HepG2 (cell line): ENCODE data around the gene PTPRM. TPM values are rescaled to one million over a fixed set of nuclear protein-coding genes. Genes with fewer than 3 reads are reported as not detected.
A peak's percentile ranks its signal among the peaks of the same experiment; 100 is the strongest.

Source experiments
- EHMT2 ChIP-seq: fragments of 200-600 bp; sonication (generic); IDR thresholded peaks from 2 replicates; pipeline ENCODE4 v1.7.0; 2017; ENCODE audit warnings: antibody characterized with exemption, low read depth, low read length, borderline replicate concordance
- FOXP1 ChIP-seq, 2 experiments: fragments of 450-650 bp in 1 of 2; IDR thresholded peaks; 2 replicates each; pipeline ENCODE4 v1.6.1; 2017 to 2018; ENCODE audit warnings: antibody characterized with exemption in 1 of 2
- GATAD2A ChIP-seq: IDR thresholded peaks from 2 replicates; pipeline ENCODE4 v1.6.1; 2016
- KAT8 ChIP-seq: IDR thresholded peaks from 2 replicates; pipeline ENCODE4 v1.6.1; 2016; ENCODE audit warnings: missing genetic modification reagents, missing compliant biosample characterization
- MIER2 ChIP-seq: IDR thresholded peaks from 2 replicates; pipeline ENCODE4 v1.6.1; 2016; ENCODE audit warnings: missing biosample characterization, missing genetic modification reagents
- PAXIP1 ChIP-seq: sonication (generic); formaldehyde crosslinking; conservative IDR thresholded peaks from 2 replicates; pipeline ENCODE4 v1.4.0; 2020; ENCODE audit warnings: mild to moderate bottlenecking, missing genetic modification reagents, moderate library complexity
- SRSF1 ChIP-seq: fragments of 200-400 bp; formaldehyde crosslinking; optimal IDR thresholded peaks from 2 replicates; pipeline ENCODE3; 2017; ENCODE audit warnings: mild to moderate bottlenecking, low read depth, low read length, moderate library complexity
- TERF1 ChIP-seq: sonication (generic); formaldehyde crosslinking; IDR thresholded peaks from 2 replicates; pipeline ENCODE4 v1.8.0; 2022; ENCODE audit warnings: mild to moderate bottlenecking, missing genetic modification reagents, moderate library complexity
- ZBED4 ChIP-seq: sonication (generic); formaldehyde crosslinking; IDR thresholded peaks from 2 replicates; pipeline ENCODE4 v1.4.0; 2020; ENCODE audit warnings: missing genetic modification reagents, borderline replicate concordance
- ZNF160 ChIP-seq: sonication (generic); formaldehyde crosslinking; IDR thresholded peaks from 2 replicates; pipeline ENCODE4 v1.8.0; 2022; ENCODE audit warnings: mild to moderate bottlenecking, inconsistent platforms, missing genetic modification reagents
- ZNF441 ChIP-seq: sonication (generic); formaldehyde crosslinking; IDR thresholded peaks from 2 replicates; pipeline ENCODE4 v1.7.0; 2021; ENCODE audit warnings: missing genetic modification reagents, borderline replicate concordance
- ZNF670 ChIP-seq: sonication (generic); formaldehyde crosslinking; IDR thresholded peaks from 2 replicates; pipeline ENCODE4 v1.8.0; 2022; ENCODE audit warnings: mild to moderate bottlenecking, missing genetic modification reagents, borderline replicate concordance
- polyA plus RNA-seq, 8 experiments: library from polyadenylated mRNA; depleted of rRNA in 3 of 8; stranded (reverse) in 7 of 8; unstranded in 1 of 8; fragments of >200 nt; fragmentation: Illumina TruSeq in 4 of 8; extraction: Trizol in 4 of 8; gene quantifications; 2 replicates each; pipeline versions ENCODE4 v1.2.1 to v1.2.3, GENCODE V29; 2011 to 2016; ENCODE audit warnings: low read depth in 4 of 8, missing spikeins in 1 of 8, mixed read lengths in 1 of 8; ENCODE audit not compliant: insufficient read depth in 1 of 8
- total RNA-seq, 5 experiments: library from RNA; depleted of rRNA; stranded (reverse); fragments of >200 nt; fragmentation: Illumina TruSeq; extraction: Trizol; gene quantifications; 2 replicates each; pipeline ENCODE4 v1.2.3, GENCODE V29; 2016; ENCODE audit warnings: low read depth in 1 of 5
- TF ChIP-seq, protein P1 (sequence below): sonication (generic); formaldehyde crosslinking; IDR thresholded peaks from 2 replicates; pipeline ENCODE4 v1.5.0; 2020; ENCODE audit warnings: missing genetic modification reagents
- TF ChIP-seq, protein P2 (sequence below): sonication (generic); formaldehyde crosslinking; IDR thresholded peaks from 2 replicates; pipeline ENCODE4 v1.8.1; 2023; ENCODE audit warnings: missing genetic modification reagents, inconsistent platforms, borderline replicate concordance

The PTPRM gene
- total and polyA plus RNA-seq, 2 of the 13 experiments (the other 11 are each of a cell fraction or from before 2014, with no cell fraction given), result 12.6 to 108 TPM

DNA sequence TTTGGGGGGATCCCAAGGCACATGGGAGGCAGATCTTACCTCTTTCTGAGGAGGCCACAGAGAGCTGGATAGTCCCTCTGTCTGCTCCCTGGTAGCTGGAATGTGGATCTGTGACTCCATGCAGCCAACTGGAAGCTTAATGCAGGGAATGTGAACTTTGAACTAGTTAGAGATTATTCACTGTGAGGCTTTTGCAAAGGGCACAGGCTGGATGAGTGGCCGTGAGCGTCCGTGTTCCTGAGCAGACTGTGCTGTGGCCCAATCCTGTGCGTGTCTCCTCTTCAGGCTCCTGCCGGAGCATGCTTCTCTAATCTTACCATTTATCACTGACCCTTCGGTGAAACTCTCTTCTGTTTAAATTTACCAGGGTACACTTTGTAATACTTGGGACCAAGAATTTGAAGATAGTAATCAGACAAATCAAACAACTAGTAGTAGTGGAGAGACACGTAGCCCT, 187.6 kb downstream of the PTPRM start (continued):
- TF ChIP-seq ZBED4 (CRISPR knock-in tag), result peak; percentile 39; the same call in 1 of the 2 replicates
- TF ChIP-seq KAT8, result peak; percentile 24; the same call in 1 of the 2 replicates
- 0 out of 2 replicates have a peak, but pooled peaks have one; percentile 13 for TF ChIP-seq MIER2 (CRISPR knock-in tag)
- TF ChIP-seq GATAD2A, result peak; percentile 73; the same call in 1 of the 2 replicates
- no peak for TF ChIP-seq TERF1 (CRISPR knock-in tag)
- TF ChIP-seq, protein P1, sequence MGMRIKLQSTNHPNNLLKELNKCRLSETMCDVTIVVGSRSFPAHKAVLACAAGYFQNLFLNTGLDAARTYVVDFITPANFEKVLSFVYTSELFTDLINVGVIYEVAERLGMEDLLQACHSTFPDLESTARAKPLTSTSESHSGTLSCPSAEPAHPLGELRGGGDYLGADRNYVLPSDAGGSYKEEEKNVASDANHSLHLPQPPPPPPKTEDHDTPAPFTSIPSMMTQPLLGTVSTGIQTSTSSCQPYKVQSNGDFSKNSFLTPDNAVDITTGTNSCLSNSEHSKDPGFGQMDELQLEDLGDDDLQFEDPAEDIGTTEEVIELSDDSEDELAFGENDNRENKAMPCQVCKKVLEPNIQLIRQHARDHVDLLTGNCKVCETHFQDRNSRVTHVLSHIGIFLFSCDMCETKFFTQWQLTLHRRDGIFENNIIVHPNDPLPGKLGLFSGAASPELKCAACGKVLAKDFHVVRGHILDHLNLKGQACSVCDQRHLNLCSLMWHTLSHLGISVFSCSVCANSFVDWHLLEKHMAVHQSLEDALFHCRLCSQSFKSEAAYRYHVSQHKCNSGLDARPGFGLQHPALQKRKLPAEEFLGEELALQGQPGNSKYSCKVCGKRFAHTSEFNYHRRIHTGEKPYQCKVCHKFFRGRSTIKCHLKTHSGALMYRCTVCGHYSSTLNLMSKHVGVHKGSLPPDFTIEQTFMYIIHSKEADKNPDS (CRISPR knock-in tag), result peak; percentile 70
- TF ChIP-seq ZNF160 (CRISPR knock-in tag), result no peak
- TF ChIP-seq, protein P2, sequence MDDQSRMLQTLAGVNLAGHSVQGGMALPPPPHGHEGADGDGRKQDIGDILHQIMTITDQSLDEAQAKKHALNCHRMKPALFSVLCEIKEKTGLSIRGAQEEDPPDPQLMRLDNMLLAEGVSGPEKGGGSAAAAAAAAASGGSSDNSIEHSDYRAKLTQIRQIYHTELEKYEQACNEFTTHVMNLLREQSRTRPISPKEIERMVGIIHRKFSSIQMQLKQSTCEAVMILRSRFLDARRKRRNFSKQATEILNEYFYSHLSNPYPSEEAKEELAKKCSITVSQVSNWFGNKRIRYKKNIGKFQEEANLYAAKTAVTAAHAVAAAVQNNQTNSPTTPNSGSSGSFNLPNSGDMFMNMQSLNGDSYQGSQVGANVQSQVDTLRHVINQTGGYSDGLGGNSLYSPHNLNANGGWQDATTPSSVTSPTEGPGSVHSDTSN, result no peak
- TF ChIP-seq SRSF1, result no peak
- TF ChIP-seq FOXP1 (IDR thresholded peaks at IDR 0.05), result no peak
- TF ChIP-seq FOXP1 (CRISPR knock-in tag; IDR thresholded peaks at IDR 0.05), result peak; percentile 24; the same call in 1 of the 2 replicates
- TF ChIP-seq ZNF441 (CRISPR knock-in tag), result 0 out of 2 replicates have a peak, but pooled peaks have one; percentile 47
- no peak for TF ChIP-seq ZNF670
- TF ChIP-seq EHMT2, result peak; percentile 37; the same call in 1 of the 2 replicates
- TF ChIP-seq PAXIP1, result peak; percentile 86
